Endodermal cell (in vitro differentiated cells): ENCODE measurements around the gene CACNA1H. TPM values are rescaled to one million over a fixed set of nuclear protein-coding genes. Genes with fewer than 3 reads are reported as not detected.

Experiments
- DNase-seq: peaks from one replicate; pipeline ENCODE4 v3.0.0-alpha.2; 2017
- H3K27ac ChIP-seq: 2 replicates; pipeline ENCODE4 v1.5.1; 2013; ENCODE audit warnings: mild to moderate bottlenecking, low read depth, low read length, moderate library complexity
- H3K27me3 ChIP-seq: 2 replicates; pipeline ENCODE4 v1.6.1; 2013; ENCODE audit warnings: mild to moderate bottlenecking, low read length, moderate library complexity; ENCODE audit not compliant: insufficient read depth, control insufficient read depth, poor library complexity, severe bottlenecking
- H3K36me3 ChIP-seq: 2 replicates; pipeline ENCODE4 v1.7.0; 2013; ENCODE audit warnings: mild to moderate bottlenecking, low read length, moderate library complexity; ENCODE audit not compliant: control insufficient read depth, insufficient read depth
- H3K4me1 ChIP-seq: one replicate; pipeline ENCODE4 v1.7.0; 2013; ENCODE audit warnings: low read length; ENCODE audit not compliant: control insufficient read depth, insufficient read depth
- H3K4me3 ChIP-seq: 2 replicates; pipeline ENCODE4 v1.5.1; 2013; ENCODE audit warnings: mild to moderate bottlenecking, low read length, moderate library complexity
- H3K9ac ChIP-seq: 2 replicates; pipeline ENCODE4 v1.6.1; 2013; ENCODE audit warnings: mild to moderate bottlenecking, low read length, moderate library complexity; ENCODE audit not compliant: poor library complexity, severe bottlenecking; ENCODE audit errors: extremely low read depth
- H3K9me3 ChIP-seq: 2 replicates; pipeline ENCODE4 v1.6.1; 2013; ENCODE audit warnings: mild to moderate bottlenecking, low read length, moderate library complexity; ENCODE audit not compliant: control insufficient read depth
- H3K27ac Mint-ChIP-seq: 2 replicates; pipeline ENCODE4 v1.8.0; 2020; ENCODE audit warnings: mixed read lengths
- H3K27me3 Mint-ChIP-seq: 2 replicates; pipeline ENCODE4 v1.8.0; 2021; ENCODE audit warnings: mild to moderate bottlenecking, mixed read lengths; ENCODE audit not compliant: insufficient read depth
- H3K36me3 Mint-ChIP-seq: 2 replicates; pipeline ENCODE4 v1.8.0; 2020; ENCODE audit warnings: low read depth, mixed read lengths
- H3K4me1 Mint-ChIP-seq: 2 replicates; pipeline ENCODE4 v1.8.0; 2020; ENCODE audit warnings: mixed read lengths
- H3K4me3 Mint-ChIP-seq: 2 replicates; pipeline ENCODE4 v1.8.0; 2020; ENCODE audit warnings: mild to moderate bottlenecking, moderate library complexity, mixed read lengths
- H3K9me3 Mint-ChIP-seq: 2 replicates; pipeline ENCODE4 v1.8.0; 2020; ENCODE audit warnings: mild to moderate bottlenecking, mixed read lengths
- CTCF ChIP-seq: fragments of 200-600 bp; sonication (generic); conservative IDR thresholded peaks from 2 replicates; pipeline ENCODE4 v1.5.0; 2021; ENCODE audit warnings: antibody characterized with exemption, mild to moderate bottlenecking
- WGBS, 2 experiments: methylation state at CpG; one replicate each; pipeline versions ENCODE4 v1.1.5 to v1.1.7; 2013; ENCODE audit warnings: missing lambda C conversion rate in 2 of 2, mixed read lengths in 1 of 2; ENCODE audit not compliant: insufficient coverage in 1 of 2, insufficient read length in 1 of 2; 5-methylcytosine and 5-hydroxymethylcytosine counted together
- total RNA-seq, 2 donors: library from RNA; stranded (reverse); fragmentation: NEBNext Ultra II Directional in 1 of 2; extraction: Animal tissue kit (Norgen Biotek cat#: 25700) in 1 of 2; gene quantifications; 2 replicates in 1 of 2; 3 replicates in 1 of 2; pipeline ENCODE4 v1.2.1, GENCODE V29; 2021

Gene CACNA1H
- total RNA-seq, 2 donors from 2014 or later = 31.6 to 45.0 TPM

- TF ChIP-seq CTCF = no peak
- Mint-ChIP-seq H3K27ac (no peak overlapping the region), H3K36me3 (no peaks in the 10 kb centered on the region), H3K9me3 (peaks cover 7% of the 10 kb centered on the region), H3K4me1 (no peaks in the 10 kb centered on the region), H3K4me3 (no peak overlapping the region), H3K27me3 (peaks cover 9% of the 10 kb centered on the region)
- Histone ChIP-seq H3K9ac (no peak overlapping the region), H3K9me3 (no peaks in the 10 kb centered on the region), H3K4me3 (no peak overlapping the region), H3K4me1 (no peaks in the 10 kb centered on the region), H3K27me3 (peaks cover 35% of the 10 kb centered on the region), H3K36me3 (no peaks in the 10 kb centered on the region), H3K27ac (no peak overlapping the region)
- no peak for DNase-seq
- WGBS, 2 experiments = 92 to 96% methylated on average over 21 to 32 of the region's 32 CpGs
Measured at GRCh38 chr16:1262210-1262845, 109.4 kb downstream of the CACNA1H start.

GRCh38 chr16:1262846-1263221, 109.9 kb downstream of the CACNA1H start:
- no peak for DNase-seq
- Mint-ChIP-seq H3K9me3 (peaks cover 7% of the 10 kb centered on the region), H3K36me3 (no peaks in the 10 kb centered on the region), H3K4me3 (no peak overlapping the region), H3K27ac (no peak overlapping the region), H3K27me3 (peaks cover 9% of the 10 kb centered on the region), H3K4me1 (no peaks in the 10 kb centered on the region)
- TF ChIP-seq CTCF = no peak
- Histone ChIP-seq H3K27ac (no peak overlapping the region), H3K4me1 (no peaks in the 10 kb centered on the region), H3K36me3 (no peaks in the 10 kb centered on the region), H3K4me3 (no peak overlapping the region), H3K27me3 (peaks cover 35% of the 10 kb centered on the region), H3K9me3 (no peaks in the 10 kb centered on the region), H3K9ac (no peak overlapping the region)
- 94 to 100% methylated on average over 1 to 9 of the region's 9 CpGs for WGBS, 2 experiments

- H3K27ac Mint-ChIP-seq = no peak overlapping the region
- H3K36me3 Mint-ChIP-seq = no peaks in the 10 kb centered on the region
- H3K4me3 Mint-ChIP-seq = no peak overlapping the region
- Histone ChIP-seq H3K27ac (no peak overlapping the region), H3K4me3 (no peak overlapping the region), H3K9me3 (no peaks in the 10 kb centered on the region), H3K27me3 (peaks cover 33% of the 10 kb centered on the region), H3K36me3 (no peaks in the 10 kb centered on the region), H3K4me1 (no peaks in the 10 kb centered on the region), H3K9ac (no peak overlapping the region)
- DNase-seq = no peak
- H3K27me3 Mint-ChIP-seq = peaks cover 9% of the 10 kb centered on the region
- peaks cover 7% of the 10 kb centered on the region for H3K9me3 Mint-ChIP-seq
- no peak for TF ChIP-seq CTCF
- WGBS, 2 experiments = 88 to 93% methylated on average over 8 to 15 of the region's 15 CpGs
- H3K4me1 Mint-ChIP-seq = no peaks in the 10 kb centered on the region
Measured at GRCh38 chr16:1263591-1264344, 110.9 kb downstream of the CACNA1H start.
